HepG2 (cell line): Measurements from ENCODE around the gene ZFAND2B. TPM values are rescaled to one million over a fixed set of nuclear protein-coding genes. Genes with fewer than 3 reads are reported as not detected.

Experiments
- HMGXB3 ChIP-seq: sonication (generic); formaldehyde crosslinking; IDR thresholded peaks from 2 replicates; pipeline ENCODE4 v1.4.0; 2020; ENCODE audit warnings: missing genetic modification reagents, borderline replicate concordance
- MTF1 ChIP-seq: sonication (generic); formaldehyde crosslinking; IDR thresholded peaks from 2 replicates; pipeline ENCODE4 v1.5.0; 2020; ENCODE audit warnings: missing genetic modification reagents
- RARA ChIP-seq: IDR thresholded peaks from 2 replicates; pipeline ENCODE4 v1.6.1; 2016; ENCODE audit warnings: missing genetic modification reagents, missing compliant biosample characterization
- SAP130 ChIP-seq: IDR thresholded peaks from 2 replicates; pipeline ENCODE4 v1.6.1; 2016; ENCODE audit warnings: low read depth
- SCMH1 ChIP-seq: sonication (generic); formaldehyde crosslinking; IDR thresholded peaks from 2 replicates; pipeline ENCODE4 v1.9.0; 2021; ENCODE audit warnings: missing genetic modification reagents, mild to moderate bottlenecking, borderline replicate concordance
- STAT5B ChIP-seq: sonication (generic); formaldehyde crosslinking; IDR thresholded peaks from 2 replicates; pipeline ENCODE4 v1.4.0; 2020; ENCODE audit warnings: missing genetic modification reagents
- TOPORS ChIP-seq: sonication (generic); formaldehyde crosslinking; IDR thresholded peaks from 2 replicates; pipeline ENCODE4 v1.8.0; 2023; ENCODE audit warnings: mild to moderate bottlenecking, missing genetic modification reagents
- XRCC5 ChIP-seq: fragments of 200-400 bp; formaldehyde crosslinking; optimal IDR thresholded peaks from 2 replicates; pipeline ENCODE3; 2017; ENCODE audit warnings: mild to moderate bottlenecking, low read length
- ZBTB2 ChIP-seq: sonication (generic); formaldehyde crosslinking; IDR thresholded peaks from 2 replicates; pipeline ENCODE4 v1.8.0; 2022; ENCODE audit warnings: low read depth, missing genetic modification reagents
- ZFX ChIP-seq: sonication (generic); formaldehyde crosslinking; IDR thresholded peaks from 2 replicates; pipeline ENCODE4 v1.4.0; 2020; ENCODE audit warnings: mild to moderate bottlenecking, low read depth, missing genetic modification reagents, moderate library complexity
- ZKSCAN5 ChIP-seq: sonication (generic); formaldehyde crosslinking; IDR thresholded peaks from 2 replicates; pipeline ENCODE4 v1.5.1; 2020; ENCODE audit warnings: mild to moderate bottlenecking, missing genetic modification reagents
- ZNF44 ChIP-seq: sonication (generic); formaldehyde crosslinking; IDR thresholded peaks from 2 replicates; pipeline ENCODE4 v1.5.1; 2020; ENCODE audit warnings: mild to moderate bottlenecking, missing genetic modification reagents
- ZNF619 ChIP-seq: sonication (generic); formaldehyde crosslinking; IDR thresholded peaks from 2 replicates; pipeline ENCODE4 v1.4.0; 2020; ENCODE audit warnings: mild to moderate bottlenecking, missing genetic modification reagents
- ZNF781 ChIP-seq: sonication (generic); formaldehyde crosslinking; IDR thresholded peaks from 2 replicates; pipeline ENCODE4 v1.5.1; 2020; ENCODE audit warnings: borderline replicate concordance, mild to moderate bottlenecking, missing genetic modification reagents; ENCODE audit errors: not compliant biosample characterization
- ZZZ3 ChIP-seq: sonication (generic); formaldehyde crosslinking; IDR thresholded peaks from 2 replicates; pipeline ENCODE4 v1.4.0; 2020; ENCODE audit warnings: missing genetic modification reagents, mild to moderate bottlenecking, borderline replicate concordance
- polyA plus RNA-seq, 8 experiments: library from polyadenylated mRNA; depleted of rRNA in 3 of 8; stranded (reverse) in 7 of 8; unstranded in 1 of 8; fragments of >200 nt; fragmentation: Illumina TruSeq in 4 of 8; extraction: Trizol in 4 of 8; gene quantifications; 2 replicates each; pipeline versions ENCODE4 v1.2.1 to v1.2.3, GENCODE V29; 2011 to 2016; ENCODE audit warnings: low read depth in 4 of 8, missing spikeins in 1 of 8, mixed read lengths in 1 of 8; ENCODE audit not compliant: insufficient read depth in 1 of 8
- total RNA-seq, 5 experiments: library from RNA; depleted of rRNA; stranded (reverse); fragments of >200 nt; fragmentation: Illumina TruSeq; extraction: Trizol; gene quantifications; 2 replicates each; pipeline ENCODE4 v1.2.3, GENCODE V29; 2016; ENCODE audit warnings: low read depth in 1 of 5
- TF ChIP-seq, protein P1 (sequence below): IDR thresholded peaks from 2 replicates; pipeline ENCODE4 v1.6.1; 2018; ENCODE audit warnings: missing genetic modification reagents, mild to moderate bottlenecking, missing compliant biosample characterization
- TF ChIP-seq, protein P2 (sequence below), 2 experiments: sonication (generic) in 1 of 2; formaldehyde crosslinking in 1 of 2; IDR thresholded peaks; 2 replicates each; pipeline versions ENCODE4 v1.4.0 to v1.6.1; 2018 to 2020; ENCODE audit warnings: missing genetic modification reagents in 2 of 2, borderline replicate concordance in 1 of 2, low read depth in 1 of 2, mild to moderate bottlenecking in 1 of 2, missing biosample characterization in 1 of 2
- TF ChIP-seq, protein P3 (sequence below): IDR thresholded peaks from 2 replicates; pipeline ENCODE4 v1.6.1; 2016; ENCODE audit warnings: low read depth, control low read depth

Gene ZFAND2B
- total and polyA plus RNA-seq, 2 of the 13 experiments (the other 11 are each of a cell fraction or from before 2014, with no cell fraction given): 53.3 to 115 TPM

- TF ChIP-seq, protein P1, sequence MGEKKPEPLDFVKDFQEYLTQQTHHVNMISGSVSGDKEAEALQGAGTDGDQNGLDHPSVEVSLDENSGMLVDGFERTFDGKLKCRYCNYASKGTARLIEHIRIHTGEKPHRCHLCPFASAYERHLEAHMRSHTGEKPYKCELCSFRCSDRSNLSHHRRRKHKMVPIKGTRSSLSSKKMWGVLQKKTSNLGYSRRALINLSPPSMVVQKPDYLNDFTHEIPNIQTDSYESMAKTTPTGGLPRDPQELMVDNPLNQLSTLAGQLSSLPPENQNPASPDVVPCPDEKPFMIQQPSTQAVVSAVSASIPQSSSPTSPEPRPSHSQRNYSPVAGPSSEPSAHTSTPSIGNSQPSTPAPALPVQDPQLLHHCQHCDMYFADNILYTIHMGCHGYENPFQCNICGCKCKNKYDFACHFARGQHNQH (CRISPR knock-in tag): peak; percentile 55
- TF ChIP-seq ZKSCAN5 (CRISPR knock-in tag) (no peak), STAT5B (CRISPR knock-in tag) (no peak), ZNF781 (CRISPR knock-in tag) (peak; percentile 49), ZNF619 (CRISPR knock-in tag) (no peak), MTF1 (no peak), SAP130 (peak; percentile 61), RARA (no peak), ZZZ3 (CRISPR knock-in tag) (peak; percentile 77; the same call in 1 of the 2 replicates), ZNF44 (0 out of 2 replicates have a peak, but pooled peaks have one; percentile 82), ZBTB2 (CRISPR knock-in tag) (no peak), SCMH1 (no peak), ZFX (CRISPR knock-in tag) (peak; percentile 60; the same call in 1 of the 2 replicates), XRCC5 (peak; percentile 48), TOPORS (CRISPR knock-in tag) (0 out of 2 replicates have a peak, but pooled peaks have one; percentile 32), HMGXB3 (CRISPR knock-in tag) (no peak)
- TF ChIP-seq, protein P2, sequence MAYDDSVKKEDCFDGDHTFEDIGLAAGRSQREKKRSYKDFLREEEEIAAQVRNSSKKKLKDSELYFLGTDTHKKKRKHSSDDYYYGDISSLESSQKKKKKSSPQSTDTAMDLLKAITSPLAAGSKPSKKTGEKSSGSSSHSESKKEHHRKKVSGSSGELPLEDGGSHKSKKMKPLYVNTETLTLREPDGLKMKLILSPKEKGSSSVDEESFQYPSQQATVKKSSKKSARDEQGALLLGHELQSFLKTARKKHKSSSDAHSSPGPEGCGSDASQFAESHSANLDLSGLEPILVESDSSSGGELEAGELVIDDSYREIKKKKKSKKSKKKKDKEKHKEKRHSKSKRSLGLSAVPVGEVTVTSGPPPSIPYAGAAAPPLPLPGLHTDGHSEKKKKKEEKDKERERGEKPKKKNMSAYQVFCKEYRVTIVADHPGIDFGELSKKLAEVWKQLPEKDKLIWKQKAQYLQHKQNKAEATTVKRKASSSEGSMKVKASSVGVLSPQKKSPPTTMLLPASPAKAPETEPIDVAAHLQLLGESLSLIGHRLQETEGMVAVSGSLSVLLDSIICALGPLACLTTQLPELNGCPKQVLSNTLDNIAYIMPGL (CRISPR knock-in tag; IDR thresholded peaks at IDR 0.05; ENCODE audit: borderline replicate concordance in 1 of 2, low read depth in 1 of 2): peak in 1 of 2 experiments; percentile 46; a peak in 2 of 4 replicates
- TF ChIP-seq, protein P3, sequence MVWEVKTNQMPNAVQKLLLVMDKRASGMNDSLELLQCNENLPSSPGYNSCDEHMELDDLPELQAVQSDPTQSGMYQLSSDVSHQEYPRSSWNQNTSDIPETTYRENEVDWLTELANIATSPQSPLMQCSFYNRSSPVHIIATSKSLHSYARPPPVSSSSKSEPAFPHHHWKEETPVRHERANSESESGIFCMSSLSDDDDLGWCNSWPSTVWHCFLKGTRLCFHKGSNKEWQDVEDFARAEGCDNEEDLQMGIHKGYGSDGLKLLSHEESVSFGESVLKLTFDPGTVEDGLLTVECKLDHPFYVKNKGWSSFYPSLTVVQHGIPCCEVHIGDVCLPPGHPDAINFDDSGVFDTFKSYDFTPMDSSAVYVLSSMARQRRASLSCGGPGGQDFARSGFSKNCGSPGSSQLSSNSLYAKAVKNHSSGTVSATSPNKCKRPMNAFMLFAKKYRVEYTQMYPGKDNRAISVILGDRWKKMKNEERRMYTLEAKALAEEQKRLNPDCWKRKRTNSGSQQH (CRISPR knock-in tag): peak; percentile 51; the same call in 1 of the 2 replicates
These were observed 47.4 kb downstream of the ZFAND2B start, which contains the start of gene TUBA4A (continued) for GRCh38 chr2:219253753-219254589.
